GM19043 (cell line): ENCODE results near the gene SEMA4F.

ENCODE experiments used
- ATAC-seq: cut with Tn5 transposase; IDR thresholded peaks from one replicate; pipeline ENCODE4 v1.9.1; 2021; ENCODE audit warnings: low read depth; ENCODE audit not compliant: unreplicated experiment

SEMA4F gene

GRCh38 chr2:74704216-74704615 lies 50.2 kb downstream of the SEMA4F start:
- no peak for ATAC-seq

- ATAC-seq: no peak
Observed at GRCh38 chr2:74706741-74707140, 52.7 kb downstream of the SEMA4F start.

GRCh38 chr2:74707837-74708236 lies 53.8 kb downstream of the SEMA4F start:
- ATAC-seq: no peak

- ATAC-seq: no peak
Observed at GRCh38 chr2:74708296-74708695, 54.2 kb downstream of the SEMA4F start.

GRCh38 chr2:74708883-74709282 lies 54.8 kb downstream of the SEMA4F start:
- no peak for ATAC-seq

GRCh38 chr2:74712223-74713053 lies 58.4 kb downstream of the SEMA4F start:
- ATAC-seq: no peak

GRCh38 chr2:74714691-74715080 lies 60.6 kb downstream of the SEMA4F start:
- ATAC-seq: no peak

GRCh38 chr2:74715081-74715791 lies 61.2 kb downstream of the SEMA4F start:
- peak; percentile 92 for ATAC-seq

- no peak for ATAC-seq
Observed at GRCh38 chr2:74715880-74716279, 61.8 kb downstream of the SEMA4F start.

GRCh38 chr2:74719066-74719465 lies 65.0 kb downstream of the SEMA4F start:
- ATAC-seq: no peak

- ATAC-seq: no peak
Observed at GRCh38 chr2:74721316-74721715, 67.3 kb downstream of the SEMA4F start.

- ATAC-seq: no peak
Observed at GRCh38 chr2:74724496-74724895, 70.4 kb downstream of the SEMA4F start.

GRCh38 chr2:74725287-74725686 lies 71.2 kb downstream of the SEMA4F start:
- ATAC-seq: no peak

- ATAC-seq: no peak
Observed at GRCh38 chr2:74728842-74729241, 74.8 kb downstream of the SEMA4F start.

GRCh38 chr2:74730530-74730929 lies 76.5 kb downstream of the SEMA4F start:
- ATAC-seq: no peak
